ENCODE results near the gene EPGN.

The EPGN gene

GRCh38 chr4:74307170-74307569, 1.1 kb upstream of the EPGN start:
- no peak for FAIRE-seq

GRCh38 chr4:74309223-74309622, 953 bp downstream of the EPGN start:
- FAIRE-seq, result no peak
- no peak for DNase-seq (ENCODE audit: insufficient read length, low spot score)

More at GRCh38 chr4:74307170-74307569, 1.1 kb upstream of the EPGN start:
- no peak for DNase-seq (ENCODE audit: insufficient read length, low spot score)

- FAIRE-seq (no peak), DNase-seq (ENCODE audit: insufficient read length, low spot score) (peak; percentile 14)
Observed at GRCh38 chr4:74311696-74312313, 3.5 kb downstream of the EPGN start.

- DNase-seq (ENCODE audit: insufficient read length, low spot score), result no peak
- FAIRE-seq, result no peak
Observed at GRCh38 chr4:74314329-74314728, 6.1 kb downstream of the EPGN start.

- DNase-seq (ENCODE audit: insufficient read length, low spot score) (no peak), FAIRE-seq (no peak)
Observed at GRCh38 chr4:74314944-74315343, 6.7 kb downstream of the EPGN start.

GRCh38 chr4:74315376-74315775, 7.1 kb downstream of the EPGN start:
- FAIRE-seq, result no peak
- no peak for DNase-seq (ENCODE audit: insufficient read length, low spot score)

GRCh38 chr4:74316397-74316796, 8.1 kb downstream of the EPGN start:
- DNase-seq (ENCODE audit: insufficient read length, low spot score) (no peak), FAIRE-seq (no peak)

GRCh38 chr4:74317616-74318246, 9.5 kb downstream of the EPGN start:
- FAIRE-seq (no peak), DNase-seq (ENCODE audit: insufficient read length, low spot score) (no peak)

- no peak for DNase-seq (ENCODE audit: insufficient read length, low spot score)
- FAIRE-seq, result no peak
Observed at GRCh38 chr4:74318276-74318675, 10.0 kb downstream of the EPGN start.

GRCh38 chr4:74319470-74319869, 11.2 kb downstream of the EPGN start:
- no peak for FAIRE-seq
- DNase-seq (ENCODE audit: insufficient read length, low spot score), result no peak

- FAIRE-seq (no peak), DNase-seq (ENCODE audit: insufficient read length, low spot score) (peak; percentile 19)
Observed at GRCh38 chr4:74320559-74321118, 12.4 kb downstream of the EPGN start.

- FAIRE-seq (no peak), DNase-seq (ENCODE audit: insufficient read length, low spot score) (no peak)
Observed at GRCh38 chr4:74322301-74322700, 14.0 kb downstream of the EPGN start.

GRCh38 chr4:74323663-74324062, 15.4 kb downstream of the EPGN start:
- no peak for DNase-seq (ENCODE audit: insufficient read length, low spot score)
- no peak for FAIRE-seq

GRCh38 chr4:74324262-74324661, 16.0 kb downstream of the EPGN start:
- FAIRE-seq, result no peak
- DNase-seq (ENCODE audit: insufficient read length, low spot score), result no peak

GRCh38 chr4:74325886-74326285, 17.6 kb downstream of the EPGN start:
- DNase-seq (ENCODE audit: insufficient read length, low spot score) (no peak), FAIRE-seq (no peak)

- FAIRE-seq, result no peak
- no peak for DNase-seq (ENCODE audit: insufficient read length, low spot score)
Observed at GRCh38 chr4:74327762-74328161, 19.5 kb downstream of the EPGN start.

- FAIRE-seq, result no peak
- no peak for DNase-seq (ENCODE audit: insufficient read length, low spot score)
Observed at GRCh38 chr4:74328501-74328900, 20.2 kb downstream of the EPGN start.

GRCh38 chr4:74329307-74329706, 21.0 kb downstream of the EPGN start:
- DNase-seq (ENCODE audit: insufficient read length, low spot score) (no peak), FAIRE-seq (no peak)

- DNase-seq (ENCODE audit: insufficient read length, low spot score) (no peak), FAIRE-seq (no peak)
Observed at GRCh38 chr4:74330295-74330750, 22.1 kb downstream of the EPGN start.

GRCh38 chr4:74331252-74331651, 23.0 kb downstream of the EPGN start:
- no peak for DNase-seq (ENCODE audit: insufficient read length, low spot score)
- no peak for FAIRE-seq

- DNase-seq (ENCODE audit: insufficient read length, low spot score) (no peak), FAIRE-seq (no peak)
Observed at GRCh38 chr4:74331944-74332343, 23.7 kb downstream of the EPGN start.

GRCh38 chr4:74334636-74335035, 26.4 kb downstream of the EPGN start:
- no peak for FAIRE-seq
- no peak for DNase-seq (ENCODE audit: insufficient read length, low spot score)

Measured in HTR-8/SVneo (cell line).